Ammon's horn (tissue), 1 donor: ENCODE data around the gene SNRK.
A peak's percentile ranks its signal among the peaks of the same experiment; 100 is the strongest.

Experiments
- DNase-seq: peaks from one replicate; pipeline ENCODE4 v3.0.0-alpha.2; 2016; ENCODE audit warnings: low spot score

Gene SNRK

DNA sequence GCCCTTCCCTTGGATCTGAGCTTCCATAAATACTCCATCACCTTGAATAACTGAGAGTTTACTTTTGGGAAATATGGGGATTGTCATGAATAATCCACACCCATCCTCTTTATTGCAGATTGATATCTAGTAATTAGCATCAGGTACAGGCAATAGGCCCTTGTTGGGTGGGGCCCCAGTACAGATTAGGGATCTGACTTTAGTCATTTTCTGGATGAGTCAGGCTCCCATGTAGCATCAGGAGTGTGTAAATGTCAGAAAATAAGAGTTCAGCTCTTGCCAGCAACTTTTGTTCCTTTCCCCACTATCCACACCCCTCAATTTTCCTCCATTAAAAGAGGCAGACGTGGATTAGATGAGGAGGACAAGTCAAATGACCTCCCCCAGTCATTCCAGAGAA is 17.7 kb upstream of the SNRK start:
- no peak for DNase-seq

DNA sequence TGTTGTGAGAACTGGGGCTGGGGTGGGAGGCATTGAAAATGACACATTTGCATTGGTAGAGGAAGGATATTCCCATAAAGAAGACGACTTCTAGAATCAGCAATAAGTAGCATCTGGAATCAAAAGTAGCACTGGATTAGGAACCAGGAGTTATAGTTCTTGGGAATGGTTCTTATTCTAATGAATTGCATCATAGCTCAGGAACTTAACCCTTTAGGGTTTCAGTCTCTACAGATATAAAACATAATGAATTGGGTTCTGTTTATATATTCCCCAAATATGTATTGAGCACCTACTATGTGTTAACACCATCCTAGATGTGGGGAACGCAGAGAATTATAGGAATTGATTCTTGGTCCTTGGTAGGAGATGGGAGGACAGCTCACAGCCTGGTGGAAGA is 16.3 kb upstream of the SNRK start:
- no peak for DNase-seq

DNA sequence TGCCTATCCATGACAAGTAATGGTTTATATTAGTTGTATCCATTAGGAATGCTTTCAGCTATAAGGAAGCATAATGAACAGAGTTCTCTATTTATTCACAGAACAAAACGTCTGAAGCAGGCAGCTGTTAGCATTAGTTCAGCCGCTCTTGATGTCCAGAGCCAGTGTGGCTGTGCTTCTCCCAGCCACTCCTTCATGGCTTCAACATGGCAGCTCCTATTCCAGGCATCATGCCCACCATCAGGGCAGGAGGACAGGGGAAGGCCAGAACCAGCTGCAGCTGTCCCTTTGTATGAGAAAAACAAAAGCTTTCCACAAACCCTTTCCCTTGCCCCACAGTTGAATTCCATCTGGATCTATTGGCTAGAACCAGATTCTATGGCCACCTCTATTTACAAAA is 12.9 kb upstream of the SNRK start:
- DNase-seq = peak; percentile 44

DNA sequence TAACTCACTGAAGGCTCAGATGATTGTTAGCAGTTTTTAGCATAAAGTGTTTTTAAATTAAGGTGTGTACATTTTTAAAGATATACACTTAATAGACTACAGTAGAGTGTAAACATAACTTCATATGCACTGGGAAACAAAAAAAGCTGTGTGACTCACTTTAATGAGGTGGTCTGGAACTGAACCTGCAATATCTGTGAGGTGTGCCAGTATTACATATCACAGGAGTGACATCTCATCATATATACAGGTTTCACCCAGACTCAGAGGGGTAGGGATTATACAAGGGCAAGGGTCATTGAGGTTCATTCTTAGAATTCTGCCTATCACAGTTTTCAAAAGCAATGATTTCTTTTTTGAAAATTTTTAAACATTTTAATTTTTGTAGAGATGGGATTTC is 7.3 kb upstream of the SNRK start:
- no peak for DNase-seq

DNA sequence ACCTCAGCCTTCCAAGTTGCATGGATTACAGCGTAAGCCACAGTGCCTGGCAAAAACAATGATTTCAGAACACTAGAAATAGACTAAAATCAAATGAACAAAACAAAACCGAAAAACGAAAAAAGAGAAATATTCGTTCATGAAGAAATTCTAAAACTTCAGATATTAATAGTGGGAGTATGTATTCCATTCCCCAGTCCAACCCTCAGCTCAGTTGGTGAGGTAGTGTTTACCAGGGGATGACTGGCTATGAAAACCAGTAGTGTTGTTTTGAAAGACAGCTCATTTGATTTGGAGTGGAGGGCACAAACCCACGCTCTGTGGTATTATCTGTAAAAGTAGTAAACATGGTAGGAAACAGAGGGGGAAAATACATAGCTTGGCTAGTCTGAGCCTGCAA is 6.8 kb upstream of the SNRK start:
- no peak for DNase-seq

DNA sequence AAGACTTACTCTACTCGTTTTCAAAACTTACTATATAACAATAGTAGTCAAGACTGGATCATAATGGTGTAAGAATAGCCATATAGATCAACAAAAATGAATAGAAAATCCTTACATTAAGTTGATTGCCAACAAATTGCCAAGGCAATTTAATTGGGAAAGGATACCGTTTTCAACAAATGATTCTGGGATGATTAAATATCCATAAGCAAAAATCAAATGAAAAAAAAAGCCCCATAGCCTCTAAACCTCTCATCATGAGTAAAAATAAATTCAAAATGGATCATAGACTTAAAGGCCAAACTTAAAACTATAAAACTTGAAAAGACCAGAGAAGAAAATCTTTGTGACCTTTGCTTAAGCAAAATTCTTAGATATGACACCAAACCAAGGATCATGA is 5.3 kb upstream of the SNRK start:
- no peak for DNase-seq

DNA sequence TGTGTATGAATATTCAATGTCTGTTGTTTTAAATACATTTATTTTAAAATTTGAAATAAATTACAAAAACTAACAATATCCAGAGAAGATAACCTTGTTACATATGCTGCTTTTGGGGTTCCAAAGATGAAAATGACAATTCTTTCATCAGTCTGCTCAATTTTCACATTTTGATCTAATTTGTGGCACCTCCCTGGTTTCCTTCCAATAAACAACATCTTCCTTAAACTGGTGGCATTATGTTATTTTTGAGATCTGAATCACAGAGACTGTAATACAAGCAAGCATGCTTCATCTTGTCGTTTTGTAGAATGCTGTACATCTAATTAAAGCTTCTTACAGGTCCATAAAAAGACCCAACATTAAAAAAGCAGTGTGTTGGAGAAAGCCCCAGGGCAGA is 2.2 kb upstream of the SNRK start:
- DNase-seq = no peak

DNA sequence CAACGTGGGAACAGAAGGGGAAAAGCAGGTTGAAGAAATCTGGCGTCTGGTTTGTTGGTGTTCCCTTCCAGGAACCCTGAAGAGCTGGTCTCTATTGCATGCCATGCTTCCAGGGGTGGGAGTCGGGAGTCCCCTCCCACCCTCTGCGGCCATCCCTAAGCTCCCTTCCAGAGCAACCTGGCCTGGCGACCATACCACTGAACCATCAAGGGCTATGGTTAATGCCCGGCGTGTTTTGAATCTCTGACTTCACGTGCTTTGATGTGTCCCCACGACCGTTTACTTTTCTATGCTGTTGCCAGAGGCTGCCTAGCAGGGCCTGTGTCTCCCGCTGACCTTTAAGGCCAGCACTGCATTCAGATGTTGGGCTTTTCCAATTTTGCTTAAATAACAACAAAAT is 696 bp upstream of the SNRK start:
- peak; percentile 10 for DNase-seq

DNA sequence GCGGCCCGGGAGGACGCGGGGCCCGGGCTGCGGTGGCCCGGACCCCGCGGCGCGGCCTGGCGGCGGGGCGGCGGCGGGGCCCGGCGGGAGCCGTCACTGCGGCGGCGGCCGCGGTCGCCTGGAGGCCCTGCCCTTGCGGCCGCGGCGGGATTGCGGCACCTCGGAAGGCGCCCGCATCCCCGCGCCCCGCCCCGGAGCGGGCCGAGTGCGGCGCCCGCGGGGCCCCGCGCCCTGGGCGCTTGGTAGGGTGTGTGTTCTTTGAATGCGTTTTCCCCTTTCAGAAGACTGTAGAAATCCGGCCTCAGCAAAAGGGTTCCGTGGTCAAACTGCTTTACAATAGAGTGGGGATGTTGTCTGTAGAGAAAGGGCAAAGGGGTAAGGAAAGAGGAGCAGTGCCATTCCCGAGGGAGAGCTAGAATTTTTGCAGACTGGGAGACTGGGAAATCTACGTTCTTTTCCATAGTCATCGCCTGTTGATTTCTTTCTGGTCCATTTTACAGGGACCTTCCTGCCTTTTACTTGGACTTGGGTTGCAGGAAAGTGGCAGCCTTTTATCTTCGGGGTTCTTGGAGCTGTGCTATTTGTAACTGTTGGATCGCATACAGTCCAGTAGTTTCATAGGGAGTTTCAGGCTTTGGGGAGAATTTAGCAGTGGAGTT is 630 bp downstream of the SNRK start:
- DNase-seq = peak; percentile 5

DNA sequence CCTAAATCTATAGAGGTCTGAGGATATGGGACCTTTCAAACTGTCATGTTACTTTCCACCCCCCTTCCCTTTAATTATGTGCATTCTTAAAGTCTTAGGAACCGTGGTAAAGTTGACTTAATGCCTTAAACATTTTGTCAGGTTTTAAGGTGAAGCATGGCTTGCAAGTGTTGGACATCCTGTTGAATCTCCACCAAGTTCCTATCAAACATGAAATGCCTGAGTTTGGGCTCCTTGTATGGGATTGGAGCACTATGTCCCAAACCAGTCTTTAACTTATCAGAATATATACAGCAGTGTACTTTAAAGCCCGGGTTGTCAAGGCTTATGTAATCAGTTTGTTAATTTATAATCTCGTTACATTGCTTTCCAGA is 1.1 kb downstream of the SNRK start:
- DNase-seq = no peak

DNA sequence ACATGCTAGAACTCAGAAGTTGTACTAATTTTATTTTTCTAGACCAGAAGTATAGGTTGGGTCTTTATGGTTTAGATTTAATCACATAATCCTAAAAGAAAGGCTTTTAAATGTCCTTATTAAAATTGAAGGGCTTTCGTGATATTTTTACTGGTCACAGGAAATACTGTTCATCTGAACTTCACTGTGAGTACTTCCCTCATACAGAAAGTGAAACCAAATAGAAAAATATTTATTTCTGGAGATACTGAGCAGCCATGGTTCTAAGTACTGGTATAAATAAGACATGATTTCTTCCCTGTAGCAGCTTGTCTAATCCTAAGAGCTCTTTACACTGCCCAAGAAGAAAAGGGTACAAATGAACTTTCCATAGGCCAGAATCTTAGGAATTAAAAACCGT is 2.0 kb downstream of the SNRK start:
- DNase-seq = no peak

DNA sequence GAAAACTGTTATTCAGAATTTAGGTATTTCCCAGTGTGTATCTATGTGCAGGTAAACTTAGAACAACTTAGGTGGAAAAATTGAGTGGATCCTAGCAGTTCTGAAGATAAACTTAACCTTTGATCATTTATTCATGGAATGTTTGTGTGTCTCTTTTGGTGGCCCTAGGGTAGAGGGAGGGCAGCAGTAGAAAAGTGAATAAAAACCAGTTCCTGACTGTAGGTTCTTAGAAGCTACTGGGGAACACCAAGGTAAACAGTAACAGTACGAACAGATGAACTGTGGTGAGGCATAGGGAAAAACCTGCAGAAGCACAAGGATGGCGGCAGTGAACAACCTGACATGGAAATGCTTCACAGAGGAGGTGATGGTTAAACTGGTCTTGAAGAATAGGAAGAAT is 2.5 kb downstream of the SNRK start:
- no peak for DNase-seq

DNA sequence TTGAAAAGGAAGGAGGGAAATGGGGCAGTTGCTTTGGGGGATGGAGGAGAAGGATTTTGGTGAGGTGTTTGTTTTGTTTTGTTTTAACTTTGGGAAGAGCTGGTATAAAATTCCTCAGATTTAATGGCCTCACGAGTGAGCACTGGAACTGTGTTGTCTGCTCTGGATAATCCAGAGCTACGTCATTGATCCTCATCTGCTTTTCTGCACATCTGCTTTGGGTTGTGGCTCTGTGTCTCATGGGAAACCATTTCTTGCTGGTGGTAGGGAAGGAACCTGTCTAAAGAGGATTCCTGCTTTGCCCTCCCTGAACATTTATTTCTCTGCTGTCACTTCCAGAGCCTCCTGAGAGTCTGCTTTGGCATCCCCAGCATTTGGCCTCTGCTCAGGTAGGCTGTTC is 3.1 kb downstream of the SNRK start:
- DNase-seq = no peak

DNA sequence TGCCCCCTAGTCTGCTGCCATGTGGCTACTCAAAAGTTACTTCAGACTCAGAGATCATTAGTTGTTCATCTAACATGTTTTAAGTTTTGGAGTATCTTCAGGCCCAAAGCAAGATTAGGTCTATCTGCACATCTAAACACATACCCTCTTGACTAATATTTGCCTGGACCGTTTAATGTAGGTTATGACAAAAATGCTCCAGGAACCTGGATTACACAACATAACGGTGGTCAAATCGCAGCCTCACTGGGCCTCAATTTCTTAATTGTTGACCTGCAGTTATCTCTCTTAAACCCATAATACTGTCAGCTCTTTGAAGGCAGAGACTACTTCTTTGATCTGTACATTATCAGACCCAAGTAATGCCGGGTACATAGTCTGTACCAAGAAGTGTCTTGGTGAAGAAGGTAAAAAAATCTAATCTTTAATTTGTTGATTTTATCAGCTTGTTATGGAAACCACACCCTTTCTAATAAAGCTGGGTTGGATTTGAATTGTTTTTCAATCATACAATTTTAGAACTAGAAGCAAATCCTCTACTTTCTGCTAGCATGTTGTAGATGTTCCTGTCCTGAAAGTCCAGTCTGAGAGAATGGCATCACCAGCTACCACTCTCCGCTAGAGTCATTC is 3.6 kb downstream of the SNRK start:
- no peak for DNase-seq

DNA sequence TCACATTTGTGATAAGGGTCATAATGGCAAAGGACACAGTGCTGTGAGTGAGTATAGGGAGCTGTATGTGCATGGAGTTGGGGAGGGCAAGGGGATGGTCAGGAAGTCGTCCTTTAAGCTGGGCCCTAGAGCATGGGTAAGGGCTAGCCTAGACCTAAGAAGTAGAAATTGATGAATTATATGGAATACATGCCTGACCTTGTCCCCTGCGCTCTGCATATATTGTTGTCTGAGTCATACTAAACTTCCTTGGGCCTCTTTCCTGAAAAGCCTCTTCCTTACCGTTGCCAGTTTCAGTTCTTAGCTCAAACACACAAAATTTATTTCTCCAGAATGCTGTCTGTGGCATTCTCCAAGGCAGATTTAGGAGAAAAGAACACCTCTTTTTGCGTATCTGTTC is 4.6 kb downstream of the SNRK start:
- DNase-seq = no peak

DNA sequence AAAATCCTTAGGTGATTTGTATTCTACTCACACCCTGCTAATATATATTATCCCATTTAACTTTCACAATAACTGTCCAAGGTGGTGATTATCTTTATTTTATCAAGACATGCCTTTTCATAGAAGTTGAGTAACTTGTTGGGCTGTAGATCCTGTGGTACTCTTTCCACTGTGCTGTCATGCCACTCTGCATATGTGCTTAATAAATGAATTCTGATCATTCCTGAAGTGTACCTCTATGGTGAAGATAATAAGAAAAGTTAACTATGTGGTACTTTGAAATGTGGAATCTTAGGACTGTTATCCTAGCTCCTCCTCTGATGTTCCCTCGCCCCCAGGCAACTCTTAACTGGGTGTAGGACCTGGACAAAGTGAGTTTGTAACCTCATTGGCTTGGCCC is 5.2 kb downstream of the SNRK start:
- DNase-seq = no peak

DNA sequence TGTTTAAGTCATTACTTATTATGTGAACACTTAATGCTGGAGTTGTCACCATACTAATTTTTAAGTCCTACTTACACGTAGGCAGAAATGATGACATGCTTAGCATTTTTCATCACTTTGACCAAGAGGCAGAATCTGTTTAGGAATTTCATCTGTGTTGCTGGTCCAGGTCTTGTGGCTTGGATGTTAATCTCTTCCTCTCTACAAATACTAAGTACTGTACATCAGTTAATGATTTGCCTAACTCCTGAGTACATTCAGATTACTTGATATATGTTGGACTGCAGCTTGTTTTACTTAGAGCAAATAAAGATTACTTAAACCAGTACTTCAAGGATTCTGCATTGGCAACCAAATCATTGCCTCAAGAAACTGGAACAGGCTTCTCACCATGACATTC is 8.6 kb downstream of the SNRK start:
- DNase-seq = no peak

DNA sequence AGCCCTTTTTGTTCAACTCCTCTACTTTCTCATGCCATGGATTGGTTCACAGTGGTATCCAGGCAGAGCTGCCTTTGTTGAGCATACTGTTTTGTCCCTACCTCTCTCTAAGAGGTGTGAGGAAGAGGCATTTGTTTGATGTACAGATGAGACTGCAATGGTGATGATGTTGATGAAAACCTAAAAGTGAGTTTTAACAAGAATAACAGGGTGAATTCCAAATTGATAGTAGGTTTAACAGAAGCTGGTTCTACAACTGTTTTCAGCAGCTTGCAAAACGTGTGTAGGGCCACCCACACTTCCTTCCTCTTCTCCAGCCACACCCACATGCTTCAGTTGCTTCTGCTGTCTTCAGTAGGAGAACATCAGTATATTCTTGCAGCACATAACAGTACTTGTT is 10.2 kb downstream of the SNRK start:
- peak; percentile 77 for DNase-seq

DNA sequence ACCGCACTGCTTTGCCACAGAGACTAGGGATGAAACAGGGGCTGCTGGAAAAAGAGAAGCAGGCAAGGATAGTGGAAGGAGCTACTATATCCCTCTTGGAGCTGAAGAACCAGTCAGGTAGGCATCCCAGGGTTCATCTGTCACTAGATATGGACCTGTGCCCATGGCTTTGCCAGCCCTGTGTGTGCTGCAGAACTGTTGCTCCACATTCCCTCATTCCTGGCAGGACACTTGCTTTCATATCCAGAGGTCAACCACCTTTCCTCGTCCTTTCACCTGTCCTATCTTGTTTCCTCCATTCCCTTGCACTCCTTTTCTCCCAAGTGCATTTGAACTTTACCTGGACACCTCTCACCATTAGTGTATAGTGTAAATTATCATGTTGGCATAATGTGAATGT is 12.0 kb downstream of the SNRK start:
- no peak for DNase-seq

DNA sequence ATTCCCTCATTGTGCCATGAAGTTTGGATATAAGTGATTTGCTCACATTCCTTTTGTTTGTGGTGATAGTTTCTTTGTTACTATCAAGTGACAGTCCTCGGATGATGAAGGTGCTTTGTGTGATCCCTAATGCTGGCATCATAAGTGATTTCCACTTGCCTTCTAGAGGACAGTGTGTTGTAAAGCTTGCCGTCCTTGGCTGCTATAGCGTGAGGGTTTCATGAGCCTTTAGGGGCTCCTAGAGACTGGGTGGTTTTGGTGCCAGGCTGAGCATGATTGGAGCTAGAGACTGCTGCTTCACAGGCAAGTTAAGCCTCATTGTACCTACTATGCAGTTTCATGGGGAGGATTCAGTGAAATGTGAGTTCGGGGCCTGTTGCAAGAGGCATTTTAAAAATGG is 12.4 kb downstream of the SNRK start:
- no peak for DNase-seq

DNA sequence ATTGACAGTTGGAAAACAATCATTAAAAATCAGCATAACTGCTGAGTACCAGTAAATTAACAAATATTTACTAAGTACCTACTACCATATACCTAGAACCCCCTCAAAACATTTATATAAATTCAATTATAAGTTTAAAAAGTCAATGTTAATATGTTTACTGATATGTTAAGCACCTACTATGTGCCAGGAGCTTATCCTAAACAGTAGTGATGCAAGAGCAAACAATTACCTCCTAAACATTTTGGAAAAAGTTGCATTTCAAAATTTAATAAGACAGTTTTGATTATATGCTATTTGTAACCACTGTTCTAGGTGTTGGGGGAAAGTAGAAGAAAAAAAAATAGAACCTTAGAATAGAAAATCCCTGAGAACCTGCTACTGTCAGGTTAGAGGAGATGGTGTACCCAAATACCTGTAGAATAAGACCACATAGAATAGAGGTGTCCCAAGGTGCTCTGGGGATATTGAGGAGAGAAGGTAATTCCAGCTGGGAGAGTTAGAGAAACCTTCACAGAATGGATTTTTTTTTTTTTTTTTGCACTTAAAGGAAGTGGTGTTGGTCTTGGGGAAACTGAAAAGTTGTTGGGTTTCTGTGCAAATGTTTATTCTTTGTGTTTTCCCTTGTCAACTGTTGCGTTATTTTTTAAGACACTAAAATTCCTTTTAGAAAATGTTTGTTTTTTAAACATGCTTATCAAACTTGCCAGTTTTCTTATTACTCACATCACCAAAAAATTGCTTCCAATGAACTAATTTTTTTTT is 16.0 kb downstream of the SNRK start:
- DNase-seq = no peak

DNA sequence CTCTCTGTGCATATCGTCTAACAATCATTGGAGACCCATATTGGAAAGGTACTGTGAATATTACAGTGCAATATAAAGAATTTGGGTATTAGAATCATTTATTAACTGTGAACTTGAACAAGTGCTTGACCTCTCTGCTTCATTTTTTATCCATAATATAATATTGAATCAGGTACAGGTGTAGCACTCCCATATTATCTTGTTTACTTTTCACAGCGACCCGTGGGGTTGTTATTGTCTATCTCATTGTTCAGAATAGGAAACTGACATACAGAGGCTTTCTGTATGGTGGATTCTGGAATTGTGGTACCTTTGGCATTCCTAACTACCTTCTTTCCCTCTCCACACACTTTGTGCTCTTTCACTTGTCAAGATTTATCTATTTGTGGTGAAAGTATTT is 17.8 kb downstream of the SNRK start:
- DNase-seq = no peak

DNA sequence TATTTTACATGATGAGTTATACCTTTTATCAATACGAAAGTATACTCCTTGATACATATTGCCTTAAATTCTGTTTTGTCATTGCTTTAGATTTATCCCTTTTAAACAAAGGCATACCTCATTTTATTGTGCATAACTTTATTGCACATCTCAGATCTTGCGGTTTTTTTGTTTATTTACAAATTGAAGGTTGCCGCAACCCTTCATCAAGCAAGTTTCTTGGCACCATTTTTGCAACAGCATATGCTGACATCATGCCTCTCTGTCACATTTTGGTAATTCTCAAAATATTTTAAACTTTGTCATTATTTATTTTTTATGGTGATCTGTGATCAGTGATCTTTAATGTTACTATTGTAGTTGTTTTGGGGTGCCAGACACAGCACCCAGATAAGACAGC is 20.9 kb downstream of the SNRK start:
- DNase-seq = no peak

DNA sequence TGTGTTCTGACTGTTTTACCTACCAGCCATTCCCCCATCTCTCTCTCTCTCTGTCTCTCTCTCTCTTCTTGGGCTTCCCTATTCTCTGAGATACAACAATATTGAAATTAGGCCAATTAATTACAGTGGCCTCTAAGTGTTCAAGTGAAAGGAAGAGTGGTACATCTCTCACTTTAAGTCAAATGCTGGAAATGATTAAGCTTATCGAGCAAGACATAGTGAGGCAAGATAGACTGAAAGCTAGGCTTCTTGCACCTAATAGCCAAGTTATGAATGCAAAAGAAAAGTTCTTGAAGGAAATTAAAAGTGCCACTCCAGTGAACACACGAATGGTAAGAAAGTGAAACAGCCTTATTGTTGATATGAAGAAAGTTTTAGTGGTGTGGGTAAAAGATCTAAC is 21.3 kb downstream of the SNRK start:
- DNase-seq = no peak
